Measurements from ENCODE around the gene GPR15LG.

GPR15LG gene

GRCh38 chr10:84149854-84150253 is 23.7 kb upstream of the GPR15LG start:
- no peaks in the 10 kb centered on the region for H3K4me1 ChIP-seq (ENCODE audit: control insufficient read depth, insufficient read depth, low read length)
- H3K36me3 ChIP-seq (ENCODE audit: control insufficient read depth in 2 of 2, insufficient read depth in 2 of 2, low read length in 2 of 2): peaks cover 27 to 60% of the 10 kb centered on the region in 2 donors
- H3K27ac ChIP-seq (ENCODE audit: low read length): no peak overlapping the region
- H3K9ac ChIP-seq (ENCODE audit: low read length in 2 of 2): no peak overlapping the region
- H3K9me3 ChIP-seq (ENCODE audit: control insufficient read depth in 2 of 2, low read length in 2 of 2): no peaks in the 10 kb centered on the region
- no peak overlapping the region for H3K4me3 ChIP-seq (ENCODE audit: low read length in 2 of 2)
- H3K27me3 ChIP-seq (ENCODE audit: control insufficient read depth in 1 of 2, insufficient read depth in 2 of 2, low read length in 2 of 2): no peaks in the 10 kb centered on the region

- Histone ChIP-seq H3K36me3 (ENCODE audit: control insufficient read depth in 2 of 2, insufficient read depth in 2 of 2, low read length in 2 of 2) (peaks cover 14 to 43% of the 10 kb centered on the region in 2 donors), H3K27ac (ENCODE audit: low read length) (no peak overlapping the region), H3K4me1 (ENCODE audit: control insufficient read depth, insufficient read depth, low read length) (no peaks in the 10 kb centered on the region), H3K27me3 (ENCODE audit: control insufficient read depth in 1 of 2, insufficient read depth in 2 of 2, low read length in 2 of 2) (no peaks in the 10 kb centered on the region), H3K9me3 (ENCODE audit: control insufficient read depth in 2 of 2, low read length in 2 of 2) (no peaks in the 10 kb centered on the region), H3K9ac (ENCODE audit: low read length in 2 of 2) (no peak overlapping the region), H3K4me3 (ENCODE audit: low read length in 2 of 2) (no peak overlapping the region)
Observed at GRCh38 chr10:84152769-84153168, 20.8 kb upstream of the GPR15LG start.

GRCh38 chr10:84155521-84155920 is 18.1 kb upstream of the GPR15LG start:
- Histone ChIP-seq H3K9ac (ENCODE audit: low read length in 2 of 2) (no peak overlapping the region), H3K36me3 (ENCODE audit: control insufficient read depth in 2 of 2, insufficient read depth in 2 of 2, low read length in 2 of 2) (peaks cover 6 to 29% of the 10 kb centered on the region in 2 donors), H3K4me1 (ENCODE audit: control insufficient read depth, insufficient read depth, low read length) (peaks cover 4% of the 10 kb centered on the region), H3K27ac (ENCODE audit: low read length) (no peak overlapping the region), H3K4me3 (ENCODE audit: low read length in 2 of 2) (no peak overlapping the region), H3K9me3 (ENCODE audit: control insufficient read depth in 2 of 2, low read length in 2 of 2) (no peaks in the 10 kb centered on the region), H3K27me3 (ENCODE audit: control insufficient read depth in 1 of 2, insufficient read depth in 2 of 2, low read length in 2 of 2) (no peaks in the 10 kb centered on the region)

GRCh38 chr10:84156009-84156408 is 17.6 kb upstream of the GPR15LG start:
- H3K27me3 ChIP-seq (ENCODE audit: control insufficient read depth in 1 of 2, insufficient read depth in 2 of 2, low read length in 2 of 2): no peaks in the 10 kb centered on the region
- peaks cover 3 to 25% of the 10 kb centered on the region in 2 donors for H3K36me3 ChIP-seq (ENCODE audit: control insufficient read depth in 2 of 2, insufficient read depth in 2 of 2, low read length in 2 of 2)
- no peaks in the 10 kb centered on the region for H3K9me3 ChIP-seq (ENCODE audit: control insufficient read depth in 2 of 2, low read length in 2 of 2)
- no peak overlapping the region for H3K4me3 ChIP-seq (ENCODE audit: low read length in 2 of 2)
- H3K9ac ChIP-seq (ENCODE audit: low read length in 2 of 2): no peak overlapping the region
- no peak overlapping the region for H3K27ac ChIP-seq (ENCODE audit: low read length)
- peaks cover 4% of the 10 kb centered on the region for H3K4me1 ChIP-seq (ENCODE audit: control insufficient read depth, insufficient read depth, low read length)

- H3K4me1 ChIP-seq (ENCODE audit: control insufficient read depth, insufficient read depth, low read length): peaks cover 4% of the 10 kb centered on the region
- H3K36me3 ChIP-seq (ENCODE audit: control insufficient read depth in 2 of 2, insufficient read depth in 2 of 2, low read length in 2 of 2): peaks cover 0 to 21% of the 10 kb centered on the region in 2 donors
- H3K9ac ChIP-seq (ENCODE audit: low read length in 2 of 2): no peak overlapping the region
- H3K27me3 ChIP-seq (ENCODE audit: control insufficient read depth in 1 of 2, insufficient read depth in 2 of 2, low read length in 2 of 2): no peaks in the 10 kb centered on the region
- no peak overlapping the region for H3K4me3 ChIP-seq (ENCODE audit: low read length in 2 of 2)
- no peak overlapping the region for H3K27ac ChIP-seq (ENCODE audit: low read length)
- no peaks in the 10 kb centered on the region for H3K9me3 ChIP-seq (ENCODE audit: control insufficient read depth in 2 of 2, low read length in 2 of 2)
Observed at GRCh38 chr10:84156768-84157167, 16.8 kb upstream of the GPR15LG start.

- H3K27ac ChIP-seq (ENCODE audit: low read length): no peak overlapping the region
- peaks cover 0 to 10% of the 10 kb centered on the region in 2 donors for H3K36me3 ChIP-seq (ENCODE audit: control insufficient read depth in 2 of 2, insufficient read depth in 2 of 2, low read length in 2 of 2)
- H3K4me1 ChIP-seq (ENCODE audit: control insufficient read depth, insufficient read depth, low read length): peaks cover 4% of the 10 kb centered on the region
- no peaks in the 10 kb centered on the region for H3K9me3 ChIP-seq (ENCODE audit: control insufficient read depth in 2 of 2, low read length in 2 of 2)
- H3K4me3 ChIP-seq (ENCODE audit: low read length in 2 of 2): no peak overlapping the region
- no peak overlapping the region for H3K9ac ChIP-seq (ENCODE audit: low read length in 2 of 2)
- H3K27me3 ChIP-seq (ENCODE audit: control insufficient read depth in 1 of 2, insufficient read depth in 2 of 2, low read length in 2 of 2): no peaks in the 10 kb centered on the region
Observed at GRCh38 chr10:84158061-84158460, 15.5 kb upstream of the GPR15LG start.

GRCh38 chr10:84158550-84158949 is 15.1 kb upstream of the GPR15LG start:
- H3K36me3 ChIP-seq (ENCODE audit: control insufficient read depth in 2 of 2, insufficient read depth in 2 of 2, low read length in 2 of 2): peaks cover 0 to 6% of the 10 kb centered on the region in 2 donors
- no peaks in the 10 kb centered on the region for H3K9me3 ChIP-seq (ENCODE audit: control insufficient read depth in 2 of 2, low read length in 2 of 2)
- no peak overlapping the region for H3K9ac ChIP-seq (ENCODE audit: low read length in 2 of 2)
- H3K27ac ChIP-seq (ENCODE audit: low read length): no peak overlapping the region
- peaks cover 4% of the 10 kb centered on the region for H3K4me1 ChIP-seq (ENCODE audit: control insufficient read depth, insufficient read depth, low read length)
- H3K4me3 ChIP-seq (ENCODE audit: low read length in 2 of 2): no peak overlapping the region
- H3K27me3 ChIP-seq (ENCODE audit: control insufficient read depth in 1 of 2, insufficient read depth in 2 of 2, low read length in 2 of 2): no peaks in the 10 kb centered on the region

- H3K27me3 ChIP-seq (ENCODE audit: control insufficient read depth in 1 of 2, insufficient read depth in 2 of 2, low read length in 2 of 2): peaks cover 0 to 3% of the 10 kb centered on the region in 2 donors
Observed at GRCh38 chr10:84159076-84159685, 14.4 kb upstream of the GPR15LG start.

GRCh38 chr10:84160663-84161362 is 12.8 kb upstream of the GPR15LG start:
- no peak overlapping the region for H3K9ac ChIP-seq (ENCODE audit: low read length in 2 of 2)
- no peak overlapping the region for H3K27ac ChIP-seq (ENCODE audit: low read length)
- H3K4me1 ChIP-seq (ENCODE audit: control insufficient read depth, insufficient read depth, low read length): peaks cover 4% of the 10 kb centered on the region
- no peak overlapping the region for H3K4me3 ChIP-seq (ENCODE audit: low read length in 2 of 2)
- H3K27me3 ChIP-seq (ENCODE audit: control insufficient read depth in 1 of 2, insufficient read depth in 2 of 2, low read length in 2 of 2): peaks cover 2 to 3% of the 10 kb centered on the region in 2 donors
- H3K9me3 ChIP-seq (ENCODE audit: control insufficient read depth in 2 of 2, low read length in 2 of 2): no peaks in the 10 kb centered on the region
- H3K36me3 ChIP-seq (ENCODE audit: control insufficient read depth in 2 of 2, insufficient read depth in 2 of 2, low read length in 2 of 2): no peaks in the 10 kb centered on the region

More at GRCh38 chr10:84159076-84159685, 14.4 kb upstream of the GPR15LG start:
- Histone ChIP-seq H3K36me3 (ENCODE audit: control insufficient read depth in 2 of 2, insufficient read depth in 2 of 2, low read length in 2 of 2) (peaks cover 0 to 3% of the 10 kb centered on the region in 2 donors), H3K9me3 (ENCODE audit: control insufficient read depth in 2 of 2, low read length in 2 of 2) (no peaks in the 10 kb centered on the region), H3K27ac (ENCODE audit: low read length) (no peak overlapping the region), H3K4me1 (ENCODE audit: control insufficient read depth, insufficient read depth, low read length) (peaks cover 4% of the 10 kb centered on the region), H3K9ac (ENCODE audit: low read length in 2 of 2) (no peak overlapping the region), H3K4me3 (ENCODE audit: low read length in 2 of 2) (no peak overlapping the region)

GRCh38 chr10:84163996-84164395 is 9.6 kb upstream of the GPR15LG start:
- Histone ChIP-seq H3K9ac (ENCODE audit: low read length in 2 of 2) (no peak overlapping the region), H3K9me3 (ENCODE audit: control insufficient read depth in 2 of 2, low read length in 2 of 2) (no peaks in the 10 kb centered on the region), H3K27ac (ENCODE audit: low read length) (no peak overlapping the region), H3K27me3 (ENCODE audit: control insufficient read depth in 1 of 2, insufficient read depth in 2 of 2, low read length in 2 of 2) (peaks cover 2 to 8% of the 10 kb centered on the region in 2 donors), H3K4me3 (ENCODE audit: low read length in 2 of 2) (no peak overlapping the region), H3K4me1 (ENCODE audit: control insufficient read depth, insufficient read depth, low read length) (peaks cover 4% of the 10 kb centered on the region), H3K36me3 (ENCODE audit: control insufficient read depth in 2 of 2, insufficient read depth in 2 of 2, low read length in 2 of 2) (no peaks in the 10 kb centered on the region)

GRCh38 chr10:84164442-84164841 is 9.2 kb upstream of the GPR15LG start:
- Histone ChIP-seq H3K27me3 (ENCODE audit: control insufficient read depth in 1 of 2, insufficient read depth in 2 of 2, low read length in 2 of 2) (peaks cover 2 to 8% of the 10 kb centered on the region in 2 donors), H3K27ac (ENCODE audit: low read length) (no peak overlapping the region), H3K9me3 (ENCODE audit: control insufficient read depth in 2 of 2, low read length in 2 of 2) (no peaks in the 10 kb centered on the region), H3K9ac (ENCODE audit: low read length in 2 of 2) (no peak overlapping the region), H3K4me3 (ENCODE audit: low read length in 2 of 2) (no peak overlapping the region), H3K36me3 (ENCODE audit: control insufficient read depth in 2 of 2, insufficient read depth in 2 of 2, low read length in 2 of 2) (no peaks in the 10 kb centered on the region), H3K4me1 (ENCODE audit: control insufficient read depth, insufficient read depth, low read length) (peaks cover under 1% of the 10 kb centered on the region)

Measured in stomach smooth muscle (tissue), 2 donors.